HG03159 (cell line): ENCODE data around the gene MAP7D1.
"Not testable (repeated sequence)": the region's sequence is repeated elsewhere in the genome, so short reads cannot be mapped to it uniquely, and the experiment has no call there.

Experiments used
- ATAC-seq: cut with Tn5 transposase; IDR thresholded peaks from one replicate; pipeline ENCODE4 v1.9.1; 2021; ENCODE audit warnings: mild to moderate bottlenecking, moderate library complexity; ENCODE audit not compliant: unreplicated experiment

Gene MAP7D1

DNA sequence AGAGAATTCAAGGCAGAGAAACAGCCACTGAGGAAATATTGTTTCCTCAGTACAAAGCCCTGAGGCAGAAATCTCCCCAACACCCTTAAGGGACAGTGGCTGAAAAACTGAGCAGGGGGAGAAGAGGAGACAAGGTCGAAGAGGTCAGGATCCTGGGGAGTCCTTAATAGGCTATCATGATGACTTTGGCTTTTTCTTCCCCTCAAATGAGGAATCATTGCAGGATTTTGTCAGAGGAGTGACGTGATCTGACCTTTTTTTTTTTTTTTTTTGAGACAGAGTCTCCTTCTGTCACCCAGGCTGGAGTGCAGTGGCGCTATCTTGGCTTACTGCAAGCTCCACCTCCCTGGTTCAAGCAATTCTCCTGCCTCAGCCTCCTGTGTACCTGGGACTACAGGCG is 10.2 kb downstream of the MAP7D1 start:
- no peak for ATAC-seq

GRCh38 chr1:36166938-36167905 is 11.3 kb downstream of the MAP7D1 start:
- no peak for ATAC-seq

GRCh38 chr1:36168514-36168913 is 12.6 kb downstream of the MAP7D1 start:
- no peak for ATAC-seq

DNA sequence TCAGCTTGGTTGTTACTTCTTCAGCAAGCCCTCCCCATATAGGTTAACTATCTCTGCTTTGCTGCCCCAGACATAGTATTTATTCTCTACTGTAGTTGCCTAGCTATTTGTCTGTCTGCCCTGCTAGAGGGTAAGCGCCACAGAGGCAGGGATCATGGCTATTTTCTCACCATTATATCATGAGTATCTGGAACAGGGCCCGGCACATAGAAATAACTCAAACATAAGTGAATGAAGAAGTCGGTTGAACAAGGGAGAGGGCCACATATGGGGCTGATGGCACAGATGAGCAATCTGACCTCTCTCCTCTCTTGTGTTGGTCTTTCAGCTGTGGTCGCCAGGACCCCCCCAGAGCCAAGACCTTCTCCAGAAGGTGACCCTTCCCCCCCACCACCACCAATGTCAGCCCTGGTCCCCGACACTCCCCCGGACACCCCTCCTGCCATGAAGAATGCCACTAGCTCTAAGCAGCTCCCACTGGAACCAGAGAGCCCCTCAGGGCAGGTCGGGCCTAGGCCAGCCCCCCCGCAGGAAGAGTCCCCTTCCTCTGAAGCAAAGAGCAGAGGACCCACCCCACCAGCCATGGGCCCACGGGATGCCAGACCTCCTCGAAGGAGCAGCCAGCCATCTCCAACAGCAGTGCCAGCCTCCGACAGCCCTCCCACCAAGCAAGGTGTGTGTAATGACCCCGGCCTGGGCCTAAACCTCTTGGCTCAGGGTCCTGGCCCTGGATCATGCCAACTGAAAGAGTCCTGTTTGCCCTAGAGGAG is 14.9 kb downstream of the MAP7D1 start:
- no peak for ATAC-seq

- no peak for ATAC-seq
Observed at GRCh38 chr1:36172017-36172747, 16.2 kb downstream of the MAP7D1 start.

DNA sequence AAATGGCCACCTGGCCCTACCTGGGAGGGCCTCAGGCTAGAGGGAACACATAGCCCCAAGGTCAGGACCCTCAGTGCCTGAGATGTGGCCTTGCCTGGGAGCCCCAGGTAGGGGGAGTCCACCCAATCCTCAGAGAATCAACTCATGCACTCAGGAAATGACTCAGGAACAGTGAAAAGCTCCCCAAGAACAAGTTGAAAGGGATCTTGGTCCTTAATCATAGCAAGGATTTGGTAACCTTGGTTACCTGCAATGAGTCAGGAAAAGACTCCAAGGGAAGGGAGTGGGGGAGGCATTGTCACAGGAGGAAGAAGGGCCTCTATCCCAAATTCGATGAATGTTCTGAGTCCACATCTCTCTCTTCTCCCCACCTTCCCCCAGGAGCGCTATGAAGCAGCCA is 17.0 kb downstream of the MAP7D1 start:
- no peak for ATAC-seq

GRCh38 chr1:36174713-36175112 is 18.8 kb downstream of the MAP7D1 start:
- ATAC-seq = no peak

DNA sequence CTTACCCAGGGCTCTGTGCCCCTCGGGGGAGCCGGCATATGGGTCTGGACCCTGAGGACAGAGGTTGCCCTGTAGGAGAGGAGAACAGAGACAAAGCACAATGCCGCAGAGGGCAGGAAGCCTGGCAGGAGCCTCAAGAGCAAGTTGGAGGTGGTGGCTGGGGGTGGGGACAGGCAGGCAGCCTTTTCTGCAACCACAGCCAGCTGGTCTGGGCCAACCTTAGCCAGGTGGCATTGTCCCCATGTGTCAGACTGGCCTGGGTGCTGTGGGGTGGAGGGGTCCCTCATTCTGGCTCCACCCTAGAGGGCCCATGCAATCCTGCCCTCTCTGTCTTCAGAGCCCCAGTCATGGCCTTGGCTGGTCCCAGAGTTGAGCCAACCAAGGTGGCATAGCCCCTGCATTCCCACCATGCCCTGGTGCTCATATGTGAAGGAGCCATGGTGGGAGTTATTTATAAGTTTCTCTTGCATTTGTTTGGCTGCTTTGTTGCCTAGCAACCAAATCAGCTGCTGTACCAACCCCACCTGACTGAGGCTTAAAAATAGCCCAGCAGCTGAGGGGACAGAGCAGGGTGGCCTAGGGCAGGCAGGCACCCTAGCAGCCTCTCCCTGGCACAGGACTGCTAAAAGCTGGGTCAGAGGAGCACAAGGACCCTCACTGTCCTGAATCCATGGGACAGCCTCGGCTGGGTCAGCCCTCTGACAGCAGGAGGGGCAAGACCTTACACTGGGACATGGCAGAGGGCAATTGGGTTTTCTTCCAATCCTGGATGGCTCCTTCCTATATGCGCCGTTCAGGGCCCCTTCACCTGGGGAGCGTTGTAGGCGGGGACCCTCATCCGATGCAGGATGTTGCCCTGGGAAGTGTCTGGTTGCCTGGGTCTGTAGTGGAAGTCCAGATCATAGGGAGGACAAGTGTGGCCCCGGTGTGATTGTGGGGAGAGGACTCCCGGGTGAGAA is 19.5 kb downstream of the MAP7D1 start:
- ATAC-seq = no peak

DNA sequence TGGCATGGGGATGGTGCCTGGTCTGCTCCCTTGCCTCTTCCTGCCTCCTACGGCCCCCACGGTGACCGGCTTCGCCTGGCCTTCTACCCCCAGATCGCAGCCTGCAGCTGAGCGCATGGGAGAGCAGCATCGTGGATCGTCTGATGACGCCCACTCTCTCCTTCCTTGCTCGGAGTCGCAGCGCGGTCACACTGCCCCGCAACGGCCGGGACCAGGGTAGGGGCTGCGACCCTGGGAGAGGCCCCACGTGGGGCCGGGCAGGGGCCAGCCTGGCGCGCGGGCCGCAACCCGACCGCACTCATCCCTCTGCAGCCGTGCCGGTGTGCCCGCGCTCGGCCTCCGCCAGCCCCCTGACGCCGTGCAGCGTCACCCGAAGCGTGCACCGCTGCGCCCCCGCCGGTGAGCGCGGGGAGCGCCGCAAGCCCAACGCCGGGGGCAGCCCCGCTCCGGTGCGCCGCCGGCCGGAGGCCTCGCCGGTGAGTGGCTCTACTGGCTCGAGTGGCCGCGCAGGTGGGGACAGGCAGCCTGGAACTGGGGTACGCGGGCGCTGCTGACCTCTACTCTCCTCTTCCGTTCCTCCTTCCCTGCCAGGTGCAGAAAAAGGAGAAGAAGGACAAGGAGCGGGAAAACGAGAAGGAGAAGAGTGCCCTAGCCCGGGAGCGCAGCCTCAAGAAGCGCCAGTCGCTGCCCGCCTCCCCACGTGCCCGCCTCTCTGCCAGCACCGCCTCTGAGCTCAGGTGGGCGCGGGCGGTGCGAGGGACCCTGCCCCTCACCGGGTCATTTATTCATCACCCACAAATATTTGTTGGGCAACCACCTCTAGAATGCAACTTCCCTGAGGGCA is 20.4 kb downstream of the MAP7D1 start:
- no peak for ATAC-seq

- no peak for ATAC-seq
Observed at GRCh38 chr1:36177589-36178431, 21.9 kb downstream of the MAP7D1 start.

DNA sequence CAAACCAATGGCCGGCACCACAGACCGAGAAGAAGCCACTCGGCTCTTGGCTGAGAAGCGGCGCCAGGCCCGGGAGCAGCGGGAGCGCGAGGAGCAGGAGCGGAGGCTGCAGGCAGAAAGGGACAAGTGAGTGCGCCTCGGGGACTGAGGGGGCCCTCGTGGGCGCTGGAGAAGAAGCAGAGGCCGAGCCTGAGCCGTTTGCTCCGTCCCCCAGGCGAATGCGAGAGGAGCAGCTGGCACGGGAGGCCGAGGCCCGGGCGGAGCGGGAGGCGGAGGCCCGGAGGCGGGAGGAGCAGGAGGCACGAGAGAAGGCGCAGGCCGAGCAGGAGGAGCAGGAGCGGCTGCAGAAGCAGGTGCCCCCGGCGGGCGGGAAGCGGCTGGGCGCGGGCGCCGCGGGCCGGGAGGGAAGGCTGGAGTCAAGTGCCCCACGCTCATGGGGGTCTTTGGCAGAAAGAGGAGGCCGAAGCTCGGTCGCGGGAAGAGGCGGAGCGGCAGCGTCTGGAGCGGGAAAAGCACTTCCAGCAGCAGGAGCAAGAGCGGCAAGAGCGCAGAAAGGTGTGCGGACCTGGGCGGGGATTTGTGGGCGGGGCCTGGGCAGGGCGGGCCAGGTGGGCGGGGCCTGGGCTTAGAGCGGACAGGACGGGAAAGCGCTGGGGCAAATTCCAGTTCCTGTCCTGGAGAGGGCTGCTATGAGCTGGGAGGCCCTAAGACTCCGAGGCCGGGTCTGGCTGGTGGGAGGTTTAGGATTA is 22.7 kb downstream of the MAP7D1 start:
- no peak for ATAC-seq

DNA sequence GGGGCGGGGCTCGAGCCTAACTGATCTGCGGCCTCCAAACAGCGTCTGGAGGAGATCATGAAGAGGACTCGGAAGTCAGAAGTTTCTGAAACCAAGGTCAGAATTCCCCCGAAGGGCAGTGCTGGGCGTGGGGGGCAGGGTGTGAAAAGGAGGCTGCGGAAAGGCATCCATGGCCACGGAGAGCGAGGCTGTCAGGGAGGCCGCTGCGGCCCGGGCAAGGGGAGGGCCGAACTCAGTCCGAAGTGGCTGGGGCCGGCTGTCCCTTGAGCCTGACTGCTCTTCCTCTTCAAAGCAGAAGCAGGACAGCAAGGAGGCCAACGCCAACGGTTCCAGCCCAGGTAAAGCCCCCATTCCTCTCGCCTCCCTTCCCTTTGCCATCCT is 23.2 kb downstream of the MAP7D1 start:
- no peak for ATAC-seq

DNA sequence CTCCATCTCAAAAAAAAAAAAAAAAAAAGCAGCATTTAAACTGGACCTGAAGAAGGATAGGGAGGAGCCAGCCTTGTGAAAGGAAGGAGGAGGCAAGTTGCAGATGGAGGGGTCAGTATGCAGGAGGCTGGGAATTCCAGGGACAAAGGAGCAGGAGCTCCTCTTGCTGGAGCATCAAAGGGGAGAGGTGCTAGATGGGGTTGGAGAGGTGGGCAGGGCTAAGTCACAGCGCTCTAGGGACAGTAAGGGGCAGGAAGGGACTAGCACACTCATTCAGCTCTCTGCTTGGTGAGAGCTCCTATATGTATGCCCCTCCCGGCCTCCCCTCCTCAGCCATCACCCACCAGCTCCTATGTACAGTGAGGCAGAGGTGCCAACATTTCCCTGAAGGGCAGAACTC is 26.8 kb downstream of the MAP7D1 start:
- no peak for ATAC-seq

DNA sequence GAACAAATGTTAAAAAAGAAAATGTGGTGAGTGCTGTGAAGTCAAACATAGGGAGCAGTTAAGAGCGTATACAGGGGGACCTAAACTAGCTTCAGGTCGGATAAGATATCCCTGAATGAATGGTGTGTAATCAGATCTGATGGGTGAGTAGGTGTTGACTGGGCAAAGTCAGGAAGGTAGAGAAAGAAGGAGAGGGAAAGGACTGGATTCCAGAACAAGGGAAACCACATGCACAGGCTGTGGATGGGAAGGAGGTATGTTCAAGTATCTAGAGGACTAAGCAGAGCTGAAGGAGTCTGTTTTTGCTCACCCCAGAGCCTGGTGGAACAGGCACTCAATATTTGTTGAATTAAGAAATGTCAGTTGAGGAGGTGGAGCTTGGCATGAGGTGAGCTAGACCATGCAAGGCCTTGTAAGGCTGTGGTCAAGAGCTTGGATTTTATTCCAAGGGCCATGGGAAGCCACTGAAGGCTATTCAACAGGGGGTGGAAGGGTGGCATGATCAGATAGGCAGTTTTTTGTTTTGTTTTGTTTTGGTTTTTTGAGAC is 27.4 kb downstream of the MAP7D1 start:
- no peak for ATAC-seq

GRCh38 chr1:36187800-36188593 is 32.0 kb downstream of the MAP7D1 start:
- no peak for ATAC-seq

GRCh38 chr1:36196805-36197204 is 40.8 kb downstream of the MAP7D1 start:
- not testable (repeated sequence) for ATAC-seq

DNA sequence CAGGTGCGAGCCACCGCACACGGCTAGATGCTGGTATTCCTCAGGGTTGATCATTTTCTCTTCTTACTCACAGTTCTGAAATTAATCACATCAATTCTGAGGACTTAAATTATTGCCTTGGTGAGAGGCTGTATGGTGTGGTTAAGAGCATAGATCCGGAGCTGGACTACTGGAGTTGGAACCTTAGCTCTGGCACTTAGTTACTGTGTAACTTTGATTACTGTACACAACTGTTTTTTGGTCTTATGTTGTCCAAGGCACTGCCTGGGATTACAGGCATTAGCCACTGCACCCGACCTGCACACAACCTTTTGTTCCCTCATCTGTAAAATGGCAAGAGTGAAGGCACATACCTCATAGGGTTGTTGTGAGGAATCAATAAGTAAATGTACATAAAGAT is 42.7 kb downstream of the MAP7D1 start:
- ATAC-seq = no peak
